WTC11 (cell line): ENCODE results near the gene BCAS3. TPM values are rescaled to one million over a fixed set of nuclear protein-coding genes. Genes with fewer than 3 reads are reported as not detected.
A peak's percentile ranks its signal among the peaks of the same experiment; 100 is the strongest.

Experiments used
- ATAC-seq: fragments of 200-7000 bp; cut with Tn5 transposase; 2 replicates; pipeline ENCODE4 v1.10.0; 2021; ENCODE audit warnings: mild to moderate bottlenecking, moderate library complexity
- CTCF ChIA-PET: fragments of 300-600 bp; sonication (Branson Sonifier 250); formaldehyde crosslinking; loops from one replicate; lab custom pipeline; 2021; ENCODE audit warnings: antibody characterized with exemption; lab: Charles Lee
- POLR2A ChIA-PET: fragments of 350-600 bp; sonication (Branson Sonifier 250); formaldehyde crosslinking; loops from one replicate; lab custom pipeline; 2021; ENCODE audit warnings: antibody characterized with exemption; lab: Charles Lee
- DNase-seq: peaks from one replicate; pipeline ENCODE4 v3.0.0; 2021; ENCODE audit warnings: low spot score
- H3K27ac Mint-ChIP-seq: 2 replicates; pipeline ENCODE4 v1.8.0; 2021; ENCODE audit warnings: mixed read lengths
- H3K27me3 Mint-ChIP-seq: 2 replicates; pipeline ENCODE4 v1.8.0; 2021; ENCODE audit warnings: low read depth, mild to moderate bottlenecking, moderate library complexity, mixed read lengths
- H3K36me3 Mint-ChIP-seq: 2 replicates; pipeline ENCODE4 v1.8.0; 2021; ENCODE audit warnings: mixed read lengths
- H3K4me1 Mint-ChIP-seq: 2 replicates; pipeline ENCODE4 v1.8.0; 2022; ENCODE audit warnings: mixed read lengths
- H3K4me3 Mint-ChIP-seq: 2 replicates; pipeline ENCODE4 v1.8.0; 2021; ENCODE audit warnings: mild to moderate bottlenecking, moderate library complexity, mixed read lengths
- H3K9me3 Mint-ChIP-seq: 2 replicates; pipeline ENCODE4 v1.8.0; 2021; ENCODE audit warnings: mixed read lengths
- AFF4 ChIP-seq: sonication (generic); formaldehyde crosslinking; IDR thresholded peaks from 2 replicates; pipeline ENCODE4 v1.8.1; 2023; ENCODE audit warnings: mild to moderate bottlenecking, missing genetic modification reagents, borderline replicate concordance
- CREM ChIP-seq: sonication (generic); formaldehyde crosslinking; IDR thresholded peaks from 2 replicates; pipeline ENCODE4 v1.8.1; 2022; ENCODE audit warnings: mild to moderate bottlenecking, missing genetic modification reagents, moderate library complexity
- ELF4 ChIP-seq: sonication (generic); formaldehyde crosslinking; IDR thresholded peaks from 2 replicates; pipeline ENCODE4 v1.8.1; 2022; ENCODE audit warnings: low read depth, mild to moderate bottlenecking, moderate library complexity, missing genetic modification reagents
- GRHL2 ChIP-seq: fragments of 250-450 bp; sonication (Bioruptor Pico); IDR thresholded peaks from 2 replicates; pipeline ENCODE4 v1.8.0; 2022; ENCODE audit warnings: mild to moderate bottlenecking, moderate library complexity; ENCODE audit not compliant: insufficient replicate concordance, severe bottlenecking
- GTF2I ChIP-seq: fragments of 250-450 bp; sonication (Bioruptor Pico); conservative IDR thresholded peaks from 2 replicates; pipeline ENCODE4 v1.4.0; 2021; ENCODE audit warnings: mild to moderate bottlenecking
- HMGXB4 ChIP-seq: sonication (generic); formaldehyde crosslinking; IDR thresholded peaks from 2 replicates; pipeline ENCODE4 v1.8.1; 2023; ENCODE audit warnings: mild to moderate bottlenecking, moderate library complexity, missing genetic modification reagents
- IRF2 ChIP-seq: sonication (generic); formaldehyde crosslinking; IDR thresholded peaks from 2 replicates; pipeline ENCODE4 v1.8.0; 2022; ENCODE audit warnings: low read depth, missing genetic modification reagents, borderline replicate concordance
- MYBL2 ChIP-seq: sonication (generic); formaldehyde crosslinking; IDR thresholded peaks from 2 replicates; pipeline ENCODE4 v1.8.1; 2023; ENCODE audit warnings: mild to moderate bottlenecking, moderate library complexity, missing genetic modification reagents
- NFYB ChIP-seq: sonication (generic); formaldehyde crosslinking; conservative IDR thresholded peaks from 2 replicates; pipeline ENCODE4 v1.8.0; 2022; ENCODE audit warnings: low read depth, missing genetic modification reagents
- STAT6 ChIP-seq: sonication (generic); formaldehyde crosslinking; conservative IDR thresholded peaks from 2 replicates; pipeline ENCODE4 v1.8.1; 2023; ENCODE audit warnings: mild to moderate bottlenecking, low read depth, missing genetic modification reagents, moderate library complexity
- TP53 ChIP-seq: sonication (generic); formaldehyde crosslinking; IDR thresholded peaks from 2 replicates; pipeline ENCODE4 v1.8.1; 2023; ENCODE audit warnings: mild to moderate bottlenecking, missing genetic modification reagents
- ZBTB21 ChIP-seq: sonication (generic); formaldehyde crosslinking; IDR thresholded peaks from 2 replicates; pipeline ENCODE4 v1.8.1; 2023; ENCODE audit warnings: mild to moderate bottlenecking, missing genetic modification reagents, borderline replicate concordance
- ZNF671 ChIP-seq: fragments of 250-450 bp; sonication (Bioruptor Pico); IDR thresholded peaks from 2 replicates; pipeline ENCODE4 v1.8.0; 2021; ENCODE audit warnings: mild to moderate bottlenecking
- total RNA-seq: library from RNA; stranded (reverse); gene quantifications from 3 replicates; pipeline ENCODE4 v1.2.3, GENCODE V29; 2021
- TF ChIP-seq, protein P1 (sequence below): sonication (generic); formaldehyde crosslinking; IDR thresholded peaks from 2 replicates; pipeline ENCODE4 v1.8.1; 2022; ENCODE audit warnings: mild to moderate bottlenecking, moderate library complexity, missing genetic modification reagents
- TF ChIP-seq, protein P2 (sequence below): fragments of 250-450 bp; sonication (Bioruptor Pico); IDR thresholded peaks from 2 replicates; pipeline ENCODE4 v1.9.0; 2021; ENCODE audit warnings: mild to moderate bottlenecking, borderline replicate concordance

The BCAS3 gene
- total RNA-seq, 1 experiment from 2014 or later = 15.5 TPM

GRCh38 chr17:61159221-61159814 is 481.7 kb downstream of the BCAS3 start:
- ChIA-PET CTCF (no interaction called here), POLR2A (no interaction called here)
- no peak for DNase-seq
- Mint-ChIP-seq H3K4me3 (no peak overlapping the region), H3K4me1 (peaks cover 59% of the 10 kb centered on the region), H3K9me3 (peaks cover 3% of the 10 kb centered on the region), H3K27me3 (no peaks in the 10 kb centered on the region), H3K36me3 (peaks cover 5% of the 10 kb centered on the region), H3K27ac (peak overlapping the region; percentile 61)
- ATAC-seq = no peak
- TF ChIP-seq AFF4 = no peak
- TF ChIP-seq CREM (CRISPR knock-in tag) = no peak
- no peak for TF ChIP-seq IRF2

DNA sequence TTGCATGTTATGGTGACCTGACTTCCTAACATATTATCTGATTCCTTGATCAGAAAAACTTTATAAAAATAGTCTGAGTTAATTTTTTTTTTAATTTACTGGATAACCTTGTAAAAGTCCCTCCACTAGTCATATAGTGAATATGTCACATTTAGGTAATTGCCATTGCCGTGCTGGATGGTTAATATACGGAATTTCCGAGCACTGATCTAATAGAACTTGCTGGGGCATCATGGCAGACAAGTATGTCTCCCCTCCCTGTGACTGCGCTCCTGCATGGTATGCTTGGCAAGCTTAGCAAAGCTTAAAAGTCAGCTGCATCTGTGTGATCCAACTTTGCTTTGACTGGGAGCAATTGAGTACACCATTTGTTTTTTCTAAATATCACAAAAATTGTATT is 482.6 kb downstream of the BCAS3 start:
- ATAC-seq = no peak
- H3K9me3 Mint-ChIP-seq = peaks cover 11% of the 10 kb centered on the region
- H3K4me3 Mint-ChIP-seq = no peak overlapping the region
- H3K27ac Mint-ChIP-seq = no peak overlapping the region
- TF ChIP-seq HMGXB4 (CRISPR knock-in tag) (no peak), TP53 (CRISPR knock-in tag) (no peak)
- TF ChIP-seq, protein P1, sequence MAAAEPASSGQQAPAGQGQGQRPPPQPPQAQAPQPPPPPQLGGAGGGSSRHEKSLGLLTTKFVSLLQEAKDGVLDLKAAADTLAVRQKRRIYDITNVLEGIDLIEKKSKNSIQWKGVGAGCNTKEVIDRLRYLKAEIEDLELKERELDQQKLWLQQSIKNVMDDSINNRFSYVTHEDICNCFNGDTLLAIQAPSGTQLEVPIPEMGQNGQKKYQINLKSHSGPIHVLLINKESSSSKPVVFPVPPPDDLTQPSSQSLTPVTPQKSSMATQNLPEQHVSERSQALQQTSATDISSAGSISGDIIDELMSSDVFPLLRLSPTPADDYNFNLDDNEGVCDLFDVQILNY (CRISPR knock-in tag) = no peak
- no peak for DNase-seq
- ChIA-PET POLR2A (no interaction called here), CTCF (no interaction called here)
- H3K4me1 Mint-ChIP-seq = peaks cover 58% of the 10 kb centered on the region
- peaks cover 12% of the 10 kb centered on the region for H3K36me3 Mint-ChIP-seq
- no peaks in the 10 kb centered on the region for H3K27me3 Mint-ChIP-seq

DNA sequence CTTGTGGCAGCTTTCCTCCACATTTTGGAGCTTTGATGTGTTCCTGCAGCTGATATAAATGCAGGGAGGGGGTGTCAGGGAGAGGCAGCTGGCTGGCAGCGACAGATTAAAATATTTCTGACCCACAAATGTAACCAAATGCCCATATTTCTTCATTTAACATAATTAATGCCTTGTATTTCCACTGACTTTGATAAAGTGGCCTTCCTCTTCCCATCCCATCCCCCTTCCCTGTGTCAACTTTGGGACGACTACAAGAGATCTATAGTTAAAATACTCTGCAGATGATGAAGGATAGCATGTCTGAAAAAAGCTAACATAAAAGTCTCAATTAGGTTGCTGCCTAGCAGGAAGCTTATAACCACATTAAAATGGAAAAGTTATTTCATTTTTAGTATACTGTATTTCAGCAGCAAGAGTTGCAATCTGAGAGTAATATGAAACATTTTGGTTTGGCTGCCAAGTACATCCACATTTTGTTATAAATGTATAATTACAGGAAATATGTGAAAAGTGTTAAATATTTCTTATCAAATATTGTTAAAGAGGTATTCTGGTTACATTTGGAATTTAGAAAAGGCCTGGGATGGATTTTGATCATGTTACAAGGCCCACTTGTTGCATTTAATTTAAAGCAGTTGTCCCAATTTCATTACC is 483.3 kb downstream of the BCAS3 start:
- CTCF ChIA-PET = no interaction called here
- TF ChIP-seq ZBTB21 (CRISPR knock-in tag) (no peak), TP53 (CRISPR knock-in tag) (no peak), ZNF671 (CRISPR knock-in tag) (no peak), GRHL2 (CRISPR knock-in tag) (no peak), GTF2I (CRISPR knock-in tag) (no peak), ELF4 (CRISPR knock-in tag) (no peak), NFYB (no peak), STAT6 (CRISPR knock-in tag) (no peak), MYBL2 (CRISPR knock-in tag) (no peak)
- TF ChIP-seq, protein P2, sequence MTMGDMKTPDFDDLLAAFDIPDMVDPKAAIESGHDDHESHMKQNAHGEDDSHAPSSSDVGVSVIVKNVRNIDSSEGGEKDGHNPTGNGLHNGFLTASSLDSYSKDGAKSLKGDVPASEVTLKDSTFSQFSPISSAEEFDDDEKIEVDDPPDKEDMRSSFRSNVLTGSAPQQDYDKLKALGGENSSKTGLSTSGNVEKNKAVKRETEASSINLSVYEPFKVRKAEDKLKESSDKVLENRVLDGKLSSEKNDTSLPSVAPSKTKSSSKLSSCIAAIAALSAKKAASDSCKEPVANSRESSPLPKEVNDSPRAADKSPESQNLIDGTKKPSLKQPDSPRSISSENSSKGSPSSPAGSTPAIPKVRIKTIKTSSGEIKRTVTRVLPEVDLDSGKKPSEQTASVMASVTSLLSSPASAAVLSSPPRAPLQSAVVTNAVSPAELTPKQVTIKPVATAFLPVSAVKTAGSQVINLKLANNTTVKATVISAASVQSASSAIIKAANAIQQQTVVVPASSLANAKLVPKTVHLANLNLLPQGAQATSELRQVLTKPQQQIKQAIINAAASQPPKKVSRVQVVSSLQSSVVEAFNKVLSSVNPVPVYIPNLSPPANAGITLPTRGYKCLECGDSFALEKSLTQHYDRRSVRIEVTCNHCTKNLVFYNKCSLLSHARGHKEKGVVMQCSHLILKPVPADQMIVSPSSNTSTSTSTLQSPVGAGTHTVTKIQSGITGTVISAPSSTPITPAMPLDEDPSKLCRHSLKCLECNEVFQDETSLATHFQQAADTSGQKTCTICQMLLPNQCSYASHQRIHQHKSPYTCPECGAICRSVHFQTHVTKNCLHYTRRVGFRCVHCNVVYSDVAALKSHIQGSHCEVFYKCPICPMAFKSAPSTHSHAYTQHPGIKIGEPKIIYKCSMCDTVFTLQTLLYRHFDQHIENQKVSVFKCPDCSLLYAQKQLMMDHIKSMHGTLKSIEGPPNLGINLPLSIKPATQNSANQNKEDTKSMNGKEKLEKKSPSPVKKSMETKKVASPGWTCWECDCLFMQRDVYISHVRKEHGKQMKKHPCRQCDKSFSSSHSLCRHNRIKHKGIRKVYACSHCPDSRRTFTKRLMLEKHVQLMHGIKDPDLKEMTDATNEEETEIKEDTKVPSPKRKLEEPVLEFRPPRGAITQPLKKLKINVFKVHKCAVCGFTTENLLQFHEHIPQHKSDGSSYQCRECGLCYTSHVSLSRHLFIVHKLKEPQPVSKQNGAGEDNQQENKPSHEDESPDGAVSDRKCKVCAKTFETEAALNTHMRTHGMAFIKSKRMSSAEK = no peak

More for the DNA sequence above, 483.3 kb downstream of the BCAS3 start:
- peaks cover 12% of the 10 kb centered on the region for H3K36me3 Mint-ChIP-seq
- H3K27me3 Mint-ChIP-seq = no peaks in the 10 kb centered on the region
- ATAC-seq (no peak), DNase-seq (no peak)
- H3K4me1 Mint-ChIP-seq = peaks cover 51% of the 10 kb centered on the region
- H3K4me3 Mint-ChIP-seq = no peak overlapping the region
- H3K27ac Mint-ChIP-seq = no peak overlapping the region; the same call in 1 of the 2 replicates
- POLR2A ChIA-PET = no interaction called here
- H3K9me3 Mint-ChIP-seq = peaks cover 11% of the 10 kb centered on the region
